ENCODE data around the gene SLC25A17. TPM values are rescaled to one million over a fixed set of nuclear protein-coding genes. Genes with fewer than 3 reads are reported as not detected.
"Not testable (repeated sequence)": the region's sequence is repeated elsewhere in the genome, so short reads cannot be mapped to it uniquely, and the experiment has no call there.

The SLC25A17 gene
- total RNA-seq, 1 experiment from 2014 or later = 34.4 TPM

DNA sequence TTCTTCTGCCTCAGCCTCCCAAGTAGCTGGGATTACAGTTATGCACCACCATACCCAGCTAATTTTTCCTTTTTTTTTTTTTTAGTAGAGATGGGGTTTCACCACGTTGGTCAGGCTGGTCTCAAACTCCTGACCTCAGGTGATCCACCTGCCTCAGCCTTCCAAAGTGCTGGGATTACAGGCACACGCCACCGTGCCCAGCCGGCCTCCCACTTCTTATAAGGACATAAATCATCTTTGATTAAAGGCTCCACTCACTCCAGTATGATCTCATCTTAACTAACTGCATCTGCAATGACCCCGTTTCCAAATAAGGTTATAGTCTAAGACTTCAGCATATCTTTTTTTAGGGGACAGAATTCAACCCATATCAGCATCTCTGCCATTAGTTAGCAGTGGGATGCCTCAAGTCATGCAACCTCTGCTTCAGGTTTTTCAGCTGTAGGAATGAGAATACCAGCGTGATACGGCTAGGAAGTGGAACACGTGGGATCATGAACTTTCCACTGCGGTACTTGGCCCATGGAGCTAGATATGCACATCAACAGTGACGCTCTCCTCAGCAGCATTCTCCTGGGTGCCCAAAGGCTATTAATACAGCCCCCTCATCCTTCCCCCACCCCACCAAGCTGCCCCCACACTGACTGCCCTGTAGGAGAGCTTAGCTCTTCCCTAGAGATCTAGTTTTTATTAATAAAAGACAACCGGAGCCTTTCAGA lies 98.4 kb downstream of the SLC25A17 start:
- no peak for DNase-seq (ENCODE audit: low read depth)

DNA sequence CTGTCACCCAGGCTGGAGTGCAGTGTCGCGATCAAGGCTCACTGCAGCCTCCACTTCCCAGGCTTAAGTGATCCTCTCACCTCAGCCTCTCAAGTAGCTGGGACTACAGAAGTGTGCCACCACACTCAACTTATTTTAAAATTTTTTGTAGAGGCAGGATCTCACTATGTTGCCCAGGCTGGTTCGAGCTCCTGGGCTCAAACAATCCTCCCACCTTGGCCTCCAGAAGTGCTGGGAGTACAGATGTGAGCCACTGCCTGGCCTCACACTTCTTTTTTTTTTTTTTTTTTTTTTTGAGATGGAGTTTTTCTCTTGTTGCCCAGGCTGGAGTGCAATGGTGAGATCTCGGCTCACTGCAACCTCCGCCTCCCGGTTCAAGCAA lies 99.0 kb downstream of the SLC25A17 start:
- DNase-seq (ENCODE audit: low read depth) = not testable (repeated sequence)

Small RNAs within 50 kb of the gene (small RNA-seq; reads per million reads assigned to genes)
- gene JTBP1 = not detected
- gene MIR4766 = not detected

Other genes starting within 250 kb of the SLC25A17 start
- gene MRTFA, start 182.6 kb downstream of the SLC25A17 start, total RNA-seq (2014; rRNA removed; shearing (Covaris generic)) = 23.6 and 23.9 TPM in 2 replicates
- 0.14 TPM in 1 of 2 replicates, not detected in the other for gene MCHR1, start 139.9 kb downstream of the SLC25A17 start, total RNA-seq (2014; rRNA removed; shearing (Covaris generic))
- 154 and 162 TPM in 2 replicates for gene ST13, start 37.3 kb upstream of the SLC25A17 start, total RNA-seq (2014; rRNA removed; shearing (Covaris generic))
- gene XPNPEP3, start 37.8 kb upstream of the SLC25A17 start, total RNA-seq (2014; rRNA removed; shearing (Covaris generic)) = 9.0 and 10.9 TPM in 2 replicates
- gene DNAJB7, start 42.8 kb upstream of the SLC25A17 start, total RNA-seq (2014; rRNA removed; shearing (Covaris generic)) = not detected in 2 replicates
- 62.3 and 81.4 TPM in 2 replicates for gene RBX1, start 132.0 kb upstream of the SLC25A17 start, total RNA-seq (2014; rRNA removed; shearing (Covaris generic))

All from HT1080 (cell line).